ENCODE measurements around the gene CEP290. TPM values are rescaled to one million over a fixed set of nuclear protein-coding genes. Genes with fewer than 3 reads are reported as not detected.

Gene CEP290
- total RNA-seq, 1 experiment from 2014 or later = 9.6 TPM

DNA sequence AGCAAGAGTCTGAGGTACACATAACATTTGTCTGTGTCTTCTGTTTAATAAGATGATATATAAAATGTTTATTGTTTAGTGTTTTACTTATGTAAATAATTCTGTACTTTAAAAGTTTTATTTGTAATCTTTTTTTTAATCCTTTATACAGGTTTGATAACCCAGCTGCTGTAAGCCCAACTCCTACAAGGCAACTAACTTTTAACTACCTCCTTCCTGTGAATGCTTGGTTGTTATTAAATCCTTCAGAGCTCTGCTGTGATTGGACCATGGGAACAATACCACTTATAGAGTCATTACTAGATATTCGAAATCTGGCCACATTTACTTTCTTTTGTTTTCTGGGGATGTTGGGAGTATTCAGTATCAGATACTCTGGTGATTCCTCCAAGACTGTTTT lies 24.3 kb upstream of the CEP290 start (continued):
- TF ChIP-seq TEAD4 (CRISPR knock-in tag; IDR thresholded peaks at IDR 0.05) = no peak
- no peak for TF ChIP-seq ZNF121 (CRISPR knock-in tag; IDR thresholded peaks at IDR 0.05)
- no peak for TF ChIP-seq ZBTB21 (CRISPR knock-in tag; IDR thresholded peaks at IDR 0.05; ENCODE audit: borderline replicate concordance)
- no peak for TF ChIP-seq TP53 (CRISPR knock-in tag; IDR thresholded peaks at IDR 0.05)
- no peak for TF ChIP-seq TEAD1 (CRISPR knock-in tag; IDR thresholded peaks at IDR 0.05)
- no peak for TF ChIP-seq JAZF1 (CRISPR knock-in tag; IDR thresholded peaks at IDR 0.05)
- TF ChIP-seq USF2 (CRISPR knock-in tag; IDR thresholded peaks at IDR 0.05) = no peak
- TF ChIP-seq EMX1 (CRISPR knock-in tag; IDR thresholded peaks at IDR 0.05) = no peak
- TF ChIP-seq ZNF532 (CRISPR knock-in tag; IDR thresholded peaks at IDR 0.05; ENCODE audit: borderline replicate concordance) = no peak
- TF ChIP-seq SOX15 (CRISPR knock-in tag; IDR thresholded peaks at IDR 0.05) = no peak

DNA sequence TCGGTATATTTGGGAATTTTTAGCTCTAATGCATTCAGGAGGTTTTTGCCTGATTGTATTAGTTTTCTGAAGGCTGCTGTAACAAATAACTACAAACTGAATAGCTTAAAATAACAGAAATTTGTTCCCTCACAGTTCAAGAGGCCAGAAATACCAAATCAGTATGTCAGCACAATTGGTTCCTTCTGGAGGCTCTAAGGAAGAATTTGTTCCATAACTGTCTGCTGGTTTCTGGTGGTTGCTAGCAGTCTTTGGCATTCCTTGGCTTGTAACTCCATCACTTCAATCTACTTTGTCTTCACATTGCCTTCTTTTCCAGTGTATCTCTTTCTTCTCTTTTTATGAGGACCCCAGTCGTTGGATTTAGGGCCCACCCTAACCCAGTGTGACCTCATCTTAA lies 21.5 kb upstream of the CEP290 start:
- TF ChIP-seq TEAD1 (CRISPR knock-in tag; IDR thresholded peaks at IDR 0.05) (no peak), GTF2I (CRISPR knock-in tag; conservative IDR thresholded peaks at IDR 0.05) (no peak), ZNF138 (CRISPR knock-in tag; conservative IDR thresholded peaks at IDR 0.05) (no peak), TEAD4 (CRISPR knock-in tag; IDR thresholded peaks at IDR 0.05) (no peak), ZNF671 (CRISPR knock-in tag; IDR thresholded peaks at IDR 0.05) (no peak), JUN (CRISPR knock-in tag; IDR thresholded peaks at IDR 0.05) (no peak), CBFB (CRISPR knock-in tag; IDR thresholded peaks at IDR 0.05; ENCODE audit: low read depth) (no peak)
- TF ChIP-seq, protein P1, sequence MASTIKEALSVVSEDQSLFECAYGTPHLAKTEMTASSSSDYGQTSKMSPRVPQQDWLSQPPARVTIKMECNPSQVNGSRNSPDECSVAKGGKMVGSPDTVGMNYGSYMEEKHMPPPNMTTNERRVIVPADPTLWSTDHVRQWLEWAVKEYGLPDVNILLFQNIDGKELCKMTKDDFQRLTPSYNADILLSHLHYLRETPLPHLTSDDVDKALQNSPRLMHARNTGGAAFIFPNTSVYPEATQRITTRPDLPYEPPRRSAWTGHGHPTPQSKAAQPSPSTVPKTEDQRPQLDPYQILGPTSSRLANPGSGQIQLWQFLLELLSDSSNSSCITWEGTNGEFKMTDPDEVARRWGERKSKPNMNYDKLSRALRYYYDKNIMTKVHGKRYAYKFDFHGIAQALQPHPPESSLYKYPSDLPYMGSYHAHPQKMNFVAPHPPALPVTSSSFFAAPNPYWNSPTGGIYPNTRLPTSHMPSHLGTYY (CRISPR knock-in tag; IDR thresholded peaks at IDR 0.05) = no peak
- TF ChIP-seq, protein P2, sequence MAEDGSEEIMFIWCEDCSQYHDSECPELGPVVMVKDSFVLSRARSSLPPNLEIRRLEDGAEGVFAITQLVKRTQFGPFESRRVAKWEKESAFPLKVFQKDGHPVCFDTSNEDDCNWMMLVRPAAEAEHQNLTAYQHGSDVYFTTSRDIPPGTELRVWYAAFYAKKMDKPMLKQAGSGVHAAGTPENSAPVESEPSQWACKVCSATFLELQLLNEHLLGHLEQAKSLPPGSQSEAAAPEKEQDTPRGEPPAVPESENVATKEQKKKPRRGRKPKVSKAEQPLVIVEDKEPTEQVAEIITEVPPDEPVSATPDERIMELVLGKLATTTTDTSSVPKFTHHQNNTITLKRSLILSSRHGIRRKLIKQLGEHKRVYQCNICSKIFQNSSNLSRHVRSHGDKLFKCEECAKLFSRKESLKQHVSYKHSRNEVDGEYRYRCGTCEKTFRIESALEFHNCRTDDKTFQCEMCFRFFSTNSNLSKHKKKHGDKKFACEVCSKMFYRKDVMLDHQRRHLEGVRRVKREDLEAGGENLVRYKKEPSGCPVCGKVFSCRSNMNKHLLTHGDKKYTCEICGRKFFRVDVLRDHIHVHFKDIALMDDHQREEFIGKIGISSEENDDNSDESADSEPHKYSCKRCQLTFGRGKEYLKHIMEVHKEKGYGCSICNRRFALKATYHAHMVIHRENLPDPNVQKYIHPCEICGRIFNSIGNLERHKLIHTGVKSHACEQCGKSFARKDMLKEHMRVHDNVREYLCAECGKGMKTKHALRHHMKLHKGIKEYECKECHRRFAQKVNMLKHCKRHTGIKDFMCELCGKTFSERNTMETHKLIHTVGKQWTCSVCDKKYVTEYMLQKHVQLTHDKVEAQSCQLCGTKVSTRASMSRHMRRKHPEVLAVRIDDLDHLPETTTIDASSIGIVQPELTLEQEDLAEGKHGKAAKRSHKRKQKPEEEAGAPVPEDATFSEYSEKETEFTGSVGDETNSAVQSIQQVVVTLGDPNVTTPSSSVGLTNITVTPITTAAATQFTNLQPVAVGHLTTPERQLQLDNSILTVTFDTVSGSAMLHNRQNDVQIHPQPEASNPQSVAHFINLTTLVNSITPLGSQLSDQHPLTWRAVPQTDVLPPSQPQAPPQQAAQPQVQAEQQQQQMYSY (CRISPR knock-in tag; IDR thresholded peaks at IDR 0.05) = no peak
- TF ChIP-seq, protein P3, sequence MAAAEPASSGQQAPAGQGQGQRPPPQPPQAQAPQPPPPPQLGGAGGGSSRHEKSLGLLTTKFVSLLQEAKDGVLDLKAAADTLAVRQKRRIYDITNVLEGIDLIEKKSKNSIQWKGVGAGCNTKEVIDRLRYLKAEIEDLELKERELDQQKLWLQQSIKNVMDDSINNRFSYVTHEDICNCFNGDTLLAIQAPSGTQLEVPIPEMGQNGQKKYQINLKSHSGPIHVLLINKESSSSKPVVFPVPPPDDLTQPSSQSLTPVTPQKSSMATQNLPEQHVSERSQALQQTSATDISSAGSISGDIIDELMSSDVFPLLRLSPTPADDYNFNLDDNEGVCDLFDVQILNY (CRISPR knock-in tag; IDR thresholded peaks at IDR 0.05) = no peak
- TF ChIP-seq, protein P4, sequence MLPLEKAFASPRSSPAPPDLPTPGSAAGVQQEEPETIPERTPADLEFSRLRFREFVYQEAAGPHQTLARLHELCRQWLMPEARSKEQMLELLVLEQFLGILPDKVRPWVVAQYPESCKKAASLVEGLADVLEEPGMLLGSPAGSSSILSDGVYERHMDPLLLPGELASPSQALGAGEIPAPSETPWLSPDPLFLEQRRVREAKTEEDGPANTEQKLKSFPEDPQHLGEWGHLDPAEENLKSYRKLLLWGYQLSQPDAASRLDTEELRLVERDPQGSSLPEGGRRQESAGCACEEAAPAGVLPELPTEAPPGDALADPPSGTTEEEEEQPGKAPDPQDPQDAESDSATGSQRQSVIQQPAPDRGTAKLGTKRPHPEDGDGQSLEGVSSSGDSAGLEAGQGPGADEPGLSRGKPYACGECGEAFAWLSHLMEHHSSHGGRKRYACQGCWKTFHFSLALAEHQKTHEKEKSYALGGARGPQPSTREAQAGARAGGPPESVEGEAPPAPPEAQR (CRISPR knock-in tag; IDR thresholded peaks at IDR 0.05) = no peak
- 0 out of 2 replicates have a peak overlapping the region, but pooled peaks have one; percentile 25 for H3K27ac Mint-ChIP-seq
- peaks cover 29% of the 10 kb centered on the region for H3K36me3 Mint-ChIP-seq
- ATAC-seq (no peak), DNase-seq (ENCODE audit: low spot score) (no peak)
- POLR2A ChIA-PET = no interaction called here
- H3K9me3 Mint-ChIP-seq = no peaks in the 10 kb centered on the region
- H3K4me3 Mint-ChIP-seq = no peak overlapping the region
- CTCF ChIA-PET = no interaction called here
- no peaks in the 10 kb centered on the region for H3K27me3 Mint-ChIP-seq (ENCODE audit: low read depth)
- H3K4me1 Mint-ChIP-seq = peaks cover 20% of the 10 kb centered on the region

Measured in WTC11 (cell line).